ENCODE measurements around the gene LARP7. TPM values are rescaled to one million over a fixed set of nuclear protein-coding genes. Genes with fewer than 3 reads are reported as not detected.

The LARP7 gene
- total RNA-seq, 4 donors from 2014 or later = 43.5 to 53.1 (median 51.5) TPM

DNA sequence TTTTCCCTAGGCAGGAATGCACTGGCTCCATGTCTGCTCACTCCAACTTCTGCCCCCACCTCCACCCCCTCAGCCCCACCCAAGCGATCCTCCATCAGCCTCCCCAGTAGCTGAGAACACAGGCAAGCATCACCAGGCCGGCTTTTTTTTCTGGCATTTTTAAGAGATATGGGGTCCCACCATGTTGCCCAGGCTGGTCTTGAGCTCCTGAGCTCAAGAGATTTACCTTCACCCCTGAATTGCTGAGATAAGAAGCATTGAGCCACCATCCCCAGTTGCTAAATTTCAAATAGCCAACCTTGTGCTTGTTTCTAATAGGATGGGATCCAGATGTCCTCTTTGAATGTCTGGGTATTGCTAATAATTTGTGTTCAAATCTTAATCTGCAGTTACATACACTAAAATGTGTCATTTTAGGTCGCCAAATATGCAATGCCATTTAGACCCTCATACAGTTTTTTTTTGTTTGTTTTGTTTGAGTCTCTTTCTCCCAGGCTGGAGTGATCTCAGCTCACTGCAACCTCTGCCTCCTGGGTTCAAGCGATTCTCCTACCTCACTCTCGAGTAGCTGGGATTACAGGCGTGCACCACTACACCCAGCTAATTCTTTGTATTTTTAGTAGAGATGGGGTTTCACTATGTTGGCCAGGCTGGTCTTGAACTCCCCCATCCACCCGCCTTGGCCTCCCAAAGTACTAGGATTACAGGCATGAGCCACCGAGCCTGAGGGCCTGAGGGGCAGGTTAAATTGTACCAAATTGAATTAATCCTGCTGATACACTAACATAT is 8.8 kb downstream of the LARP7 start:
- Histone ChIP-seq H3K9me3 (no peaks in the 10 kb centered on the region), H3K4me3 (replicated peaks in 1 of 3) (no peak overlapping the region), H3K27ac (no peak overlapping the region), H3K4me1 (no peaks in the 10 kb centered on the region), H3K27me3 (no peaks in the 10 kb centered on the region), H3K36me3 (peaks cover 39 to 43% of the 10 kb centered on the region in 2 donors)
- WGBS, 2 donors = 64 to 73% methylated on average over 8 of the region's 8 CpGs
- intact Hi-C loops (cut with DNase I) = no loop called here
- no peak for TF ChIP-seq POLR2A (IDR thresholded peaks at IDR 0.05)
- TF ChIP-seq, protein P1, sequence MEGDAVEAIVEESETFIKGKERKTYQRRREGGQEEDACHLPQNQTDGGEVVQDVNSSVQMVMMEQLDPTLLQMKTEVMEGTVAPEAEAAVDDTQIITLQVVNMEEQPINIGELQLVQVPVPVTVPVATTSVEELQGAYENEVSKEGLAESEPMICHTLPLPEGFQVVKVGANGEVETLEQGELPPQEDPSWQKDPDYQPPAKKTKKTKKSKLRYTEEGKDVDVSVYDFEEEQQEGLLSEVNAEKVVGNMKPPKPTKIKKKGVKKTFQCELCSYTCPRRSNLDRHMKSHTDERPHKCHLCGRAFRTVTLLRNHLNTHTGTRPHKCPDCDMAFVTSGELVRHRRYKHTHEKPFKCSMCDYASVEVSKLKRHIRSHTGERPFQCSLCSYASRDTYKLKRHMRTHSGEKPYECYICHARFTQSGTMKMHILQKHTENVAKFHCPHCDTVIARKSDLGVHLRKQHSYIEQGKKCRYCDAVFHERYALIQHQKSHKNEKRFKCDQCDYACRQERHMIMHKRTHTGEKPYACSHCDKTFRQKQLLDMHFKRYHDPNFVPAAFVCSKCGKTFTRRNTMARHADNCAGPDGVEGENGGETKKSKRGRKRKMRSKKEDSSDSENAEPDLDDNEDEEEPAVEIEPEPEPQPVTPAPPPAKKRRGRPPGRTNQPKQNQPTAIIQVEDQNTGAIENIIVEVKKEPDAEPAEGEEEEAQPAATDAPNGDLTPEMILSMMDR (IDR thresholded peaks at IDR 0.05) = no peak
- no peak for DNase-seq

- Histone ChIP-seq H3K27me3 (no peaks in the 10 kb centered on the region), H3K27ac (no peak overlapping the region), H3K36me3 (peaks cover 42 to 46% of the 10 kb centered on the region in 2 donors), H3K9me3 (no peaks in the 10 kb centered on the region), H3K4me3 (replicated peaks in 1 of 3) (no peak overlapping the region), H3K4me1 (no peaks in the 10 kb centered on the region)
- WGBS, 2 donors = 63 to 70% methylated on average over 6 of the region's 6 CpGs
- no peak for DNase-seq
- intact Hi-C loops (cut with DNase I) = no loop called here
- TF ChIP-seq POLR2A (IDR thresholded peaks at IDR 0.05) = no peak
- TF ChIP-seq, protein P1 (IDR thresholded peaks at IDR 0.05) = no peak
Observed at GRCh38 chr4:112646632-112647537, 9.9 kb downstream of the LARP7 start.

DNA sequence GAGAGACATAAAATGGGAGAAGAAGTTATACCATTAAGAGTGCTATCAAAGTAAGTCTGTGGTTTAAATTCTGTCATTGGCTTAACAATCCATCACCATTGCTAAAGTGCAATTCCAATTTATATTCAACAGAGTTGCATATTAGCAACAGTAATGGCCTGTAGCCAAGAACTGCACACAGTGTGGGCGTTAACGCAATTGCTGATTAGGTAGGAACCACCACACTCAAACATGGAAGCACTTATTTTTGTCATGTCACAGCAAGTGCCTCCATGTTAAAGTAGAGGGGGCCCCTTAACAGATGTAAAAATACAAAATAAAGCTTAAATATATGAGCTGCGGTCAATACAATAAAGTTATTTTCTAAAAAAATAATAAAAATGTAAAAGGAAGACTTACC is 10.8 kb downstream of the LARP7 start:
- no peak for DNase-seq
- peaks cover 44 to 46% of the 10 kb centered on the region in 2 donors for H3K36me3 ChIP-seq
- intact Hi-C loops (cut with DNase I) = no loop called here
- no peaks in the 10 kb centered on the region for H3K27me3 ChIP-seq
- H3K27ac ChIP-seq = no peak overlapping the region
- TF ChIP-seq POLR2A (IDR thresholded peaks at IDR 0.05) = no peak
- TF ChIP-seq, protein P1 (IDR thresholded peaks at IDR 0.05) = no peak
- 63 to 78% methylated on average over 3 of the region's 3 CpGs for WGBS, 2 donors
- H3K9me3 ChIP-seq = no peaks in the 10 kb centered on the region
- no peaks in the 10 kb centered on the region for H3K4me1 ChIP-seq
- H3K4me3 ChIP-seq (replicated peaks in 1 of 3) = no peak overlapping the region

DNA sequence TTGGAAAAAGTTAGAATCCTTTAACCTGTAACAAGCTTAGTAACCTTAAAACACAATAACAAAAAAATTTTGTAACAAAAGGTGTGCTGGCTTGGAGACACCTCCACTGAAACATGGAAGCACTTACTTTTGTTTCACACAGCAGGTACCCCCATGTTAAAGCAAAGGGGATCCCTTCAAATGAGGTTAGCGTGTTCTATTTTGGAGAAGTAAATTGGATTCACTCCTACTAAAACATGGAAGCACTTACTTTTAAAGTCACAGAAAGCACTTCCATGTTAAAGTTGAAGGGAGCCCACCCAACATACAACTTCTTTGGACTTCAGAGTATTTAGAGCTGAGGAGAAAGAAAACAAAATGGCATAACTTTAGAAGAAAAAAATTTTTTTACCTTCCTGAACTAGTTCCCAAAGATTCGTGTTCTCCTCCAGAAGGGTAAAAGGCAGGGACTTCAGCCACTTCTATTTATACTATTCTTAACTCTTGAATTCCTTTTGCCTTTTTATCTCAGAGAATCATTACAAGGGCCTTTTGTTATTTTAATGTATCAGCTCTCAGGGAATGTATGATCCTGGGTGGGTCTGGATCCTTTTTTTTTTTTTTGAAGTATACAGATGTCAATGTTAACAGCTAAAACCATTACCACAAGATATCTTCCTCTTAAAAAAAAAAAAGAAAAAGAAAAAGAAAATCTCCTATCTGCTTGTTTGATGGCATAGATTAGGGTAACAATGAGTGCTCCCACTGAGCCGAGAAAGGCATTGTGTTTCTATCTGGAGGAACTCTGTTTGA is 11.5 kb downstream of the LARP7 start:
- no peaks in the 10 kb centered on the region for H3K27me3 ChIP-seq
- WGBS, 2 donors = 65 to 71% methylated on average over 3 of the region's 3 CpGs
- DNase-seq = no peak
- H3K4me3 ChIP-seq (replicated peaks in 1 of 3) = no peak overlapping the region
- intact Hi-C loops (cut with DNase I) = no loop called here
- TF ChIP-seq, protein P1 (IDR thresholded peaks at IDR 0.05) = no peak
- TF ChIP-seq POLR2A (IDR thresholded peaks at IDR 0.05) = no peak
- no peaks in the 10 kb centered on the region for H3K4me1 ChIP-seq
- peaks cover 49 to 50% of the 10 kb centered on the region in 2 donors for H3K36me3 ChIP-seq
- no peaks in the 10 kb centered on the region for H3K9me3 ChIP-seq
- no peak overlapping the region for H3K27ac ChIP-seq

All from thyroid gland (tissue), 4 donors.